OCI-LY3 (cell line): ENCODE measurements around the gene BPTF.
"Not testable (repeated sequence)": the region's sequence is repeated elsewhere in the genome, so short reads cannot be mapped to it uniquely, and the experiment has no call there.

ENCODE experiments used
- H2AFZ ChIP-seq: fragments of 200-600, 300-600 bp; shearing (Covaris generic); 2 replicates; pipeline ENCODE4 v1.6.0; 2014; ENCODE audit warnings: antibody characterized with exemption, low read depth, low read length
- H3K27ac ChIP-seq: fragments of 200-600, 300-600 bp; sonication (generic); 2 replicates; pipeline ENCODE4 v1.5.1; 2014; ENCODE audit warnings: mild to moderate bottlenecking, low read length, moderate library complexity, mixed read lengths
- H3K27me3 ChIP-seq: fragments of 200-600, 300-600 bp; sonication (generic); 2 replicates; pipeline ENCODE4 v1.6.1; 2014; ENCODE audit warnings: low read depth, low read length, mixed read lengths
- H3K36me3 ChIP-seq: fragments of 200-600, 300-600 bp; sonication (generic); replicated peaks from 2 replicates; pipeline ENCODE3; 2014; ENCODE audit warnings: low read depth, low read length, mixed read lengths
- H3K4me1 ChIP-seq: fragments of 300-600, 200-600 bp; sonication (generic); 2 replicates; pipeline ENCODE4 v1.6.1; 2014; ENCODE audit warnings: low read length, mixed read lengths
- H3K4me2 ChIP-seq: fragments of 200-600, 300-600 bp; sonication (generic); 2 replicates; pipeline ENCODE4 v1.6.1; 2014; ENCODE audit warnings: low read length, mixed read lengths
- H3K4me3 ChIP-seq: fragments of 300-600, 200-600 bp; sonication (generic); 2 replicates; pipeline ENCODE4 v1.5.1; 2014; ENCODE audit warnings: antibody characterized with exemption, mild to moderate bottlenecking, low read length, moderate library complexity
- H3K79me2 ChIP-seq: fragments of 300-600, 200-600 bp; shearing (Covaris generic); 2 replicates; pipeline ENCODE4 v1.6.1; 2014; ENCODE audit warnings: mild to moderate bottlenecking, low read length, mixed read lengths
- H3K9ac ChIP-seq: fragments of 300-600, 200-600 bp; shearing (Covaris generic); 2 replicates; pipeline ENCODE4 v1.6.0; 2014; ENCODE audit warnings: mild to moderate bottlenecking, low read length, moderate library complexity
- H3K9me3 ChIP-seq: fragments of 200-600, 300-600 bp; shearing (Covaris generic); 2 replicates; pipeline ENCODE4 v1.6.1; 2014; ENCODE audit warnings: low read length, mixed read lengths; ENCODE audit not compliant: insufficient read depth
- H4K20me1 ChIP-seq: fragments of 200-600, 300-600 bp; sonication (generic); 2 replicates; pipeline ENCODE4 v1.6.1; 2016; ENCODE audit warnings: low read length, mixed read lengths; ENCODE audit not compliant: insufficient read depth
- EZH2phosphoT487 ChIP-seq: fragments of 200-600 bp; shearing (Covaris generic); IDR thresholded peaks from 2 replicates; pipeline ENCODE4 v1.6.1; 2018; ENCODE audit warnings: antibody characterized with exemption, mixed run types, low read depth
- TF ChIP-seq, protein P1 (sequence below): fragments of 200-600, 300-600 bp; sonication (generic); IDR thresholded peaks from 2 replicates; pipeline ENCODE4 v1.5.1; 2014; ENCODE audit warnings: antibody characterized with exemption, low read length, low read depth

Gene BPTF

DNA sequence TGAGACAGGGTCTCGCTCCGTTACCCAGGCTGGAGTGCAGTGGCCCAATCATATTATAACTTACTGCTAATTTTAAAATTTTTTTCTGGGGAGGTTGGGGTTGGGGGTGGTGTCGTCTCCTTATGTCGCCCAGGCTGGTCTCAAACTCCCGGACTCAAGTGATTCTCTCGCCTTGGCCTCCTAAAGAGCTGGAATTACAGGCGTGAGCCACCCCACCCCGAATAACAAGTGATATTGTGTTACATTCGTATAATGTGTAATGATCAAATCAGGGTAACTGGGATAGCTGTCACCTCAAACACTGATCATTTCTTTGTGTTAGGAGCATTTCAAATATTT is 194.0 kb downstream of the BPTF start:
- H3K9ac ChIP-seq, result peak overlapping the region; percentile 48
- no peak overlapping the region for H2AFZ ChIP-seq
- no peaks in the 10 kb centered on the region for H3K79me2 ChIP-seq
- H3K9me3 ChIP-seq, result no peaks in the 10 kb centered on the region
- TF ChIP-seq, protein P1, sequence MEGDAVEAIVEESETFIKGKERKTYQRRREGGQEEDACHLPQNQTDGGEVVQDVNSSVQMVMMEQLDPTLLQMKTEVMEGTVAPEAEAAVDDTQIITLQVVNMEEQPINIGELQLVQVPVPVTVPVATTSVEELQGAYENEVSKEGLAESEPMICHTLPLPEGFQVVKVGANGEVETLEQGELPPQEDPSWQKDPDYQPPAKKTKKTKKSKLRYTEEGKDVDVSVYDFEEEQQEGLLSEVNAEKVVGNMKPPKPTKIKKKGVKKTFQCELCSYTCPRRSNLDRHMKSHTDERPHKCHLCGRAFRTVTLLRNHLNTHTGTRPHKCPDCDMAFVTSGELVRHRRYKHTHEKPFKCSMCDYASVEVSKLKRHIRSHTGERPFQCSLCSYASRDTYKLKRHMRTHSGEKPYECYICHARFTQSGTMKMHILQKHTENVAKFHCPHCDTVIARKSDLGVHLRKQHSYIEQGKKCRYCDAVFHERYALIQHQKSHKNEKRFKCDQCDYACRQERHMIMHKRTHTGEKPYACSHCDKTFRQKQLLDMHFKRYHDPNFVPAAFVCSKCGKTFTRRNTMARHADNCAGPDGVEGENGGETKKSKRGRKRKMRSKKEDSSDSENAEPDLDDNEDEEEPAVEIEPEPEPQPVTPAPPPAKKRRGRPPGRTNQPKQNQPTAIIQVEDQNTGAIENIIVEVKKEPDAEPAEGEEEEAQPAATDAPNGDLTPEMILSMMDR, result no peak
- TF ChIP-seq EZH2phosphoT487, result no peak
- no peaks in the 10 kb centered on the region for H3K4me1 ChIP-seq
- no peak overlapping the region for H3K27ac ChIP-seq
- H3K4me3 ChIP-seq, result peak overlapping the region; percentile 89
- H3K27me3 ChIP-seq, result no peaks in the 10 kb centered on the region; the same call in 1 of the 2 replicates
- no peaks in the 10 kb centered on the region for H4K20me1 ChIP-seq
- peak overlapping the region; percentile 72 for H3K4me2 ChIP-seq
- no peaks in the 10 kb centered on the region for H3K36me3 ChIP-seq

DNA sequence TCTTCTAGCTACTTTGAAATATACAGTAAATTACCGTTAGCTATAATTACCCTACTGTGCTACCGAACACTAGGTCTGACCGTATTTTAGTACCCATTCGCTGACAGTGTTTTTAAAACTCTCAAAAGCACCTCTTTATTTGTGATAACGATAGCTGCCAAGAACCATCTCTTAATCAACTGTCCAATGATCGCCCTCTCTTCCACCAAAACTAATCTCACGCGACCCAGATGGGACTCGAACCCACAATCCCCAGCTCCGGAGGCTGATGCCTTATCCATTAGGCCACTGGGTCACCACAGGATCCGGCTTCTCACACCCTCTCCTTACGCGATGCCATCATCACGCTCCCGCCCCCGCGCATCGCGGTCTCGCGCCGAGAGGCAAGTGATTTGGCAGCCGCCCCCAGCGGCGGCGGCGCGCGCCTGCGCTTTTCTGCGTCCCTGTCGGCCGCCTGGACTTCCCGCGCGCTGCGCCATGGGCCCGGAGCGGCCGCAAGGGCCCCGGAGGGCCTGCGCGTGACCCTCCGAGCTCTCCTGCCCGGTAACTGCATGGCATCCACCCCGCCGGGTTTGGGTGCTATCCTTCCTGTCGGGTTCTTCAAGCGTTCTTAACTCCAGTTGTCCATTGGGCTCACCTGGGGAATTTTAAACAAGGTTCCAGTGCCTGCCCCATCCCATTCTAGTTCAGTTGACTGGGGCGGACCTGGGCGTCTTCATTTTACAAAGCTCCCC is 194.5 kb downstream of the BPTF start:
- Histone ChIP-seq H3K79me2 (no peaks in the 10 kb centered on the region), H3K27ac (peak overlapping the region; percentile 49), H3K9ac (peak overlapping the region; percentile 90), H3K9me3 (no peaks in the 10 kb centered on the region), H4K20me1 (no peaks in the 10 kb centered on the region), H3K4me1 (no peaks in the 10 kb centered on the region), H3K4me2 (peak overlapping the region; percentile 86), H3K36me3 (no peaks in the 10 kb centered on the region), H3K4me3 (peak overlapping the region; percentile 89), H2AFZ (peak overlapping the region; percentile 92), H3K27me3 (no peaks in the 10 kb centered on the region; the same call in 1 of the 2 replicates)
- TF ChIP-seq EZH2phosphoT487, result no peak
- TF ChIP-seq, protein P1, result peak; percentile 12; the same call in 1 of the 2 replicates

DNA sequence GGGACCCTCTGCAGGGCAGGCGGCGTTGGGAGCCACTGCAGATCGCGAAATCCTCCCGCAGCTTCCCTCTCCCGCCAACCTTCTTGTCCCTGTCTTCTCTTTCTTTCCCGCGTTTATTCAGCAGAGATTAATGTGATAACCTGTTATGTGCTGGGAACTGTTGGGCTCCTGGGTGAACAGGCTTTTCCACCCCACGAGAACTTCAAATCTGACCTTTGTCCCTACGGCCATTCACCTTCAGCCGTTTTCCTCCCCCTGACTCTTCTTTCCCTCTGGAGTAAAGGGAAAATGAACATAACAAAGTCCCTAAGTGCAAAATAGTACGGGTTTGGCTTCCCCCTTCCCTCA is 195.1 kb downstream of the BPTF start:
- Histone ChIP-seq H3K4me3 (peak overlapping the region; percentile 89), H3K9me3 (no peaks in the 10 kb centered on the region), H3K27me3 (no peaks in the 10 kb centered on the region), H2AFZ (peak overlapping the region; percentile 92), H3K36me3 (no peaks in the 10 kb centered on the region), H3K27ac (peak overlapping the region; percentile 49), H3K4me2 (peak overlapping the region; percentile 86), H4K20me1 (no peaks in the 10 kb centered on the region), H3K79me2 (no peaks in the 10 kb centered on the region), H3K4me1 (no peaks in the 10 kb centered on the region), H3K9ac (peak overlapping the region; percentile 90)
- TF ChIP-seq, protein P1, result no peak
- no peak for TF ChIP-seq EZH2phosphoT487

DNA sequence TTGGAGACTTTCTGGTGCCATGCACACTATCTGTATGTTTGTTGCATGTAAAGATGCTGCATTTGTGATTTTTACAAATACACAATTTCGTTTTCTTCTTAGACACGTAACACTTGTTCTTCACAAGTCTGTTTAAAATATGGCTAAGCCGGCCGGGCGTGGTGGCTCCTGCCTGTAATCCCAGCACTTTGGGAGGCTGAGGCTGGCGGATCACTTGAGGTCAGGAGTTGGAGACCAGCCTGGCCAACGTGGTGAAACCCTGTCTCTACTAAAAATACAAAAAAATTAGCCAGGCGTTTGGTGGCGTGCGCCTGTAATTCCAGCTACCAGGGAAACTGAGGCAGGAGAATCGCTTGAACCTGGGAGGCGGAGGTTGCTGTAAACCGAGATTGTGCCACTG is 195.5 kb downstream of the BPTF start:
- H3K4me3 ChIP-seq, result peak overlapping the region; percentile 89
- H3K79me2 ChIP-seq, H4K20me1 ChIP-seq, H3K9me3 ChIP-seq, H3K4me1 ChIP-seq, H3K36me3 ChIP-seq, H3K27me3 ChIP-seq, H3K27ac ChIP-seq: not testable (repeated sequence)
- peak overlapping the region; percentile 86 for H3K4me2 ChIP-seq
- peak overlapping the region; percentile 90 for H3K9ac ChIP-seq
- peak overlapping the region; percentile 92; the same call in 1 of the 2 replicates for H2AFZ ChIP-seq

DNA sequence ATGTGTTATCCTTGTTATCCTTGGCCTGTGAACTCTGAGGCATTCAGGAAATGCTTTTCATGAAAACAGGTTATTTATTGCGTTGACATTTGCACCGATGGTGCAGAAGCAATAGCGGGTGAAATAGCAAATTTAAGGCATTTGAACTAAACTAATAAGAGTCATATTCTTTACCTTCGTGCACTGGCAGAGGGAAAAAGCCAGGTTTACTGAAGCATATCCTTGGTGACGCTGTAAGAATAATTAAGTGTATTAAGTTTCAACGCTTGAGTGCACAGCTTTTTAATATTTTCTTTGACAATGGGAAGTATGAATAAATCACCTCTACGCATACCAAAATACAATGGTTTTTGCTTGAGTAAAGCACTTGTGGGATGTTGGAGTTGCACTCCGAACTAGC is 196.7 kb downstream of the BPTF start:
- Histone ChIP-seq H3K4me1 (no peaks in the 10 kb centered on the region), H3K4me2 (no peak overlapping the region), H3K79me2 (no peaks in the 10 kb centered on the region), H3K27ac (no peak overlapping the region), H3K4me3 (no peak overlapping the region), H2AFZ (no peak overlapping the region), H3K9ac (no peak overlapping the region), H3K36me3 (no peaks in the 10 kb centered on the region), H4K20me1 (no peaks in the 10 kb centered on the region), H3K27me3 (no peaks in the 10 kb centered on the region), H3K9me3 (no peaks in the 10 kb centered on the region)
- TF ChIP-seq, protein P1, result no peak
- TF ChIP-seq EZH2phosphoT487, result no peak

DNA sequence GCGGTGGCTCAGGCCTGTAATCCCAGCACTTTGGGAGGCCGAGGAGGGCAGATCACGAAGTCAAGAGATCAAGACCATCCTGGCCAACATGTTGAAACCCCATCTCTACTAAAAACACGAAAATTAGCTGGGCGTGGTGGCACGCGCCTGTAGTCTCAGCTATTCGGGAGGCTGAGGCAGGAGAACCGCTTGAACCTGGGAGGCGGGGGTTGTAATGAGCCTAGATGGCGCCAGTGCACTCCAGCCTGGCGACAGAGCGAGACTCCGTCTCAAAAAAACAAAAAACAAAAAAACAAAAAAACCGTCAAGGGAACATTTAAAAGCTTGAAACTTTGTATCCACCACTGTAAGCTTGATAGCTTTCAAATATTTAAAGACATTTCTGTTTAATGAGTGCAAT is 197.2 kb downstream of the BPTF start:
- not testable (repeated sequence) for H3K4me2 ChIP-seq, H2AFZ ChIP-seq, H3K27me3 ChIP-seq, H3K27ac ChIP-seq, H3K4me3 ChIP-seq, H3K36me3 ChIP-seq, H3K9ac ChIP-seq, H4K20me1 ChIP-seq, H3K4me1 ChIP-seq, H3K79me2 ChIP-seq, H3K9me3 ChIP-seq
